Measurements from ENCODE around the gene ZNF821. TPM values are rescaled to one million over a fixed set of nuclear protein-coding genes. Genes with fewer than 3 reads are reported as not detected.
A peak's percentile ranks its signal among the peaks of the same experiment; 100 is the strongest.

Gene ZNF821
- total RNA-seq, 1 donor from 2014 or later, result not detected

DNA sequence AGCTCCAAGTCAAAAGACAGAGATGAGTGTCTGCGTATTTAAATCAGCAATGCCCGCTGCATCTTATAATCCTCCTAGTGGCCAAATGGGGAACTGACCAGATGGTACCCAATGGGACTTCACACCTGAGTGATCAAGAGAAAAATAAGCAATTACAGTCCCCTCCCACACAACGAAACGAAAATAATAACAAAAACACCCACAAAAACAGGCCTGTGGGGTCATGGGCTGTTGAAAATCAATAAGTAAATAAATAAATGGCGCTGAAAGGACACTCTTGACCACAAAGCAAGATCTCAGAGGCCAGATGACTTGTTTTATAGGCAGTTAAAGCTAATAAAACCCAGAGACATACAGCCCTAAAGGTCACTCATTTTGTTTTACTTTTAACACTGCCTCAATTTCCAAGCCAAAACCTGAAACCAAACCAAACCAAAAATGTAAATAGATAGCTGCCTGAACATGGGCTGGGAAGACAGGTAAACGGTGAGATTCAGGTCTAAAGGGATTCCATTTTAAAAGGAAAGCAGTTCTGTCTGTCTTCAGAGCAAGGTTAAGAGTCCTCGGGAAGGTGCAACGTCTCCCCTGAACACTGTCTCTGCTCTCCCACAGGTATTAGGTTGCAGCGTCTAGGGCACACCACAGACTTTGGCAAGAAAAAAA lies 1.3 kb downstream of the ZNF821 start:
- H3K27me3 ChIP-seq, result no peaks in the 10 kb centered on the region
- H3K4me1 ChIP-seq, result peaks cover 0 to 4% of the 10 kb centered on the region in 2 donors
- peaks cover 0 to 25% of the 10 kb centered on the region in 2 donors for H3K36me3 ChIP-seq
- H3K4me3 ChIP-seq, result peak overlapping the region; percentile 79 to 87
- H3K27ac ChIP-seq, result peak overlapping the region; percentile 94 to 95
- H3K9me3 ChIP-seq, result no peaks in the 10 kb centered on the region
- peak in 1 of 2 donors; percentile 87 for DNase-seq (ENCODE audit: low spot score in 2 of 2)
- intact Hi-C loops (cut with DNase I), result loop anchor here (1.0 to 5.0 kb wide), 4 partner anchors 36 to 79 kb away; no protein-coding TSS in a partner anchor
- TF ChIP-seq, protein P1, sequence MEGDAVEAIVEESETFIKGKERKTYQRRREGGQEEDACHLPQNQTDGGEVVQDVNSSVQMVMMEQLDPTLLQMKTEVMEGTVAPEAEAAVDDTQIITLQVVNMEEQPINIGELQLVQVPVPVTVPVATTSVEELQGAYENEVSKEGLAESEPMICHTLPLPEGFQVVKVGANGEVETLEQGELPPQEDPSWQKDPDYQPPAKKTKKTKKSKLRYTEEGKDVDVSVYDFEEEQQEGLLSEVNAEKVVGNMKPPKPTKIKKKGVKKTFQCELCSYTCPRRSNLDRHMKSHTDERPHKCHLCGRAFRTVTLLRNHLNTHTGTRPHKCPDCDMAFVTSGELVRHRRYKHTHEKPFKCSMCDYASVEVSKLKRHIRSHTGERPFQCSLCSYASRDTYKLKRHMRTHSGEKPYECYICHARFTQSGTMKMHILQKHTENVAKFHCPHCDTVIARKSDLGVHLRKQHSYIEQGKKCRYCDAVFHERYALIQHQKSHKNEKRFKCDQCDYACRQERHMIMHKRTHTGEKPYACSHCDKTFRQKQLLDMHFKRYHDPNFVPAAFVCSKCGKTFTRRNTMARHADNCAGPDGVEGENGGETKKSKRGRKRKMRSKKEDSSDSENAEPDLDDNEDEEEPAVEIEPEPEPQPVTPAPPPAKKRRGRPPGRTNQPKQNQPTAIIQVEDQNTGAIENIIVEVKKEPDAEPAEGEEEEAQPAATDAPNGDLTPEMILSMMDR (IDR thresholded peaks at IDR 0.05), result peak; percentile 53 to 89 (median 86)

DNA sequence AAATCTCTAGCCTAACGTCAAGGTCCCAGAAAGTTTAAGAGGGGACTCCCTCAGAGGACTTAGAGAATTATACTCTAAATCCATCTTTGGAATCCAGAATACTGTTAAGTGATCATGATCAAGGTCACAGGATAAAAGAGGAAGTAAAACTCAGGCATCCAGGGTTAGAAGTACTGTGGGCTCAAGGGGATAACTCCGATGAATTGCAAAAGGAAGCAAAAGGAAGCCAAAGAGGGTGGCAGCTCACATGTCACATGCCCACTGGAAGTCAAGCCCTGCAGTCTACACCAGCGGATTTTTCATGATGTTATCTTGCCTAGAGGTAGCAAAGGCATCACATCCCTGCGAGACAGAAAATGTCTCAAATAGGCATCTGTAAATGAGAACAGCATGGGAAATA lies 3.8 kb downstream of the ZNF821 start:
- Histone ChIP-seq H3K36me3 (peaks cover 11 to 37% of the 10 kb centered on the region in 2 donors), H3K27ac (no peak overlapping the region), H3K27me3 (no peaks in the 10 kb centered on the region), H3K4me1 (peaks cover 0 to 4% of the 10 kb centered on the region in 2 donors), H3K9me3 (no peaks in the 10 kb centered on the region), H3K4me3 (no peak overlapping the region)
- TF ChIP-seq, protein P1 (IDR thresholded peaks at IDR 0.05), result no peak
- no peak for DNase-seq (ENCODE audit: low spot score in 2 of 2)
- intact Hi-C loops (cut with DNase I), result loop anchor here (5.0 kb wide), 1 partner anchor 47 kb away; no protein-coding TSS in a partner anchor

DNA sequence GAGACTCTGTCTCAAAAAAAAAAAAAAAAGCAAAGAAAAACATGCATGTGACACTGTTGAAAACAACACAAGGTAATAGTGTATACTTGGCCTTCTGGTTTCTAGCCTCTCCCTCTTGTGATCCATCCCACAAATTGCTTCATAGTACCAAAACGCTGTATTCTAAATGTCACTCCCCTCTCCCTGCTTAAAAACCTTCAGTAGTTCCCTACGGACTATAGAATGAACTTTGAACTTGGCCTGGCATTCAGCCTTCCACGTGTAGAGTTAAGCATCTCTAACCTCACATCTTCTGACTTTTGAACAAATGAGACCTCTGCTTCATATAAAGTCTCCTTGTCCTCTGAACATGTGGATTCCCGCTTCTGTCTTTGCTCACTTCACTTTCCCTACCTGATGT lies 5.1 kb downstream of the ZNF821 start:
- Histone ChIP-seq H3K9me3 (no peaks in the 10 kb centered on the region), H3K4me1 (peaks cover 0 to 2% of the 10 kb centered on the region in 2 donors), H3K36me3 (peaks cover 13 to 48% of the 10 kb centered on the region in 2 donors), H3K27me3 (no peaks in the 10 kb centered on the region), H3K27ac (no peak overlapping the region), H3K4me3 (no peak overlapping the region)
- TF ChIP-seq, protein P1 (IDR thresholded peaks at IDR 0.05), result no peak
- intact Hi-C loops (cut with DNase I), result no loop called here
- DNase-seq (ENCODE audit: low spot score in 2 of 2), result no peak

DNA sequence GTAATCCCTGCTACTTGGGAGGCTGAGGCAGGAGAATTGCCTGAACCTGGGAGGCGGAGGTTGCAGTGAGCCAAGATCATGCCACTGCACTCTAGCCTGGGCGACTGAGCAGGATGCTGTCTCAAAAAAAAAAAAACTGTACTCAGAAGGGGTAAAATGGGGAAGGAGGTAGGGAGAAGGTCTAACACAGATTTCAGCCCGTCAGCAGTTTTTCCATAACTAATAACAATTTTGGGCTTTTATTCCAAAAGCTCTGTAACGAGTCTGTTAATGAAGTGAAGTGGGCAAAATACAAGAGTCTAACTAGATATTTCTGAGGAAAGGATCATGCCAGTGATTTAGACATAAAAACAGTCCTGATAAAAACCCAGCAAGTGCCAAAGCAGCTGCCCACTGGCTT lies 10.8 kb downstream of the ZNF821 start:
- H3K4me3 ChIP-seq, result no peak overlapping the region
- no peak for DNase-seq (ENCODE audit: low spot score in 2 of 2)
- H3K27ac ChIP-seq, result no peak overlapping the region
- no peaks in the 10 kb centered on the region for H3K4me1 ChIP-seq
- peaks cover 16 to 24% of the 10 kb centered on the region in 2 donors for H3K36me3 ChIP-seq
- TF ChIP-seq, protein P1 (IDR thresholded peaks at IDR 0.05), result no peak
- intact Hi-C loops (cut with DNase I), result no loop called here
- no peaks in the 10 kb centered on the region for H3K27me3 ChIP-seq
- H3K9me3 ChIP-seq, result no peaks in the 10 kb centered on the region

DNA sequence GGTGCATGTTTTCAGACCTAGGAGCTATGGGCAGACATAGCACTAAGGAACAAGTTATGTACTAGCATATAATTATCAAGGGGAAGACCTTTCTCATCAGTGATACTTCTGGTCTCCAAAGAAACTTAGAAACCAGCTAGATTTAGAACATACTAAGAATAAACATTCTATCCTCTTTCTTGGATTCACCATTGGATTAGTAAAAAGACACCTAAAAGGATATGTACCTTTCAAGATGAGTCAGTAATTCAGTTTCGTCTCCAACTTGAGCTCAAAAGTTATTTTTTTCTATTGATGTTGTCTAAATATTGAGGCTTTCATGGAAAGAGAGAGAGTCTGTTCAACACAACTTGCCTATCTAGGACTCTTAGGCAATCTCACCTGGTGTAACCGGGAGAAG lies 13.2 kb downstream of the ZNF821 start:
- Histone ChIP-seq H3K27ac (no peak overlapping the region), H3K4me3 (no peak overlapping the region), H3K36me3 (peaks cover 17 to 32% of the 10 kb centered on the region in 2 donors), H3K9me3 (no peaks in the 10 kb centered on the region), H3K4me1 (no peaks in the 10 kb centered on the region), H3K27me3 (no peaks in the 10 kb centered on the region)
- no peak for DNase-seq (ENCODE audit: low spot score in 2 of 2)
- TF ChIP-seq, protein P1 (IDR thresholded peaks at IDR 0.05), result no peak
- intact Hi-C loops (cut with DNase I), result no loop called here

All from ascending aorta (tissue), 2 donors.